Kidney capillary endothelial cell (primary cell): ENCODE data around the gene PRPF8.

Experiments used
- DNase-seq: peaks from one replicate; pipeline ENCODE4 v3.0.0-alpha.2; 2018; ENCODE audit warnings: low spot score

PRPF8 gene

DNA sequence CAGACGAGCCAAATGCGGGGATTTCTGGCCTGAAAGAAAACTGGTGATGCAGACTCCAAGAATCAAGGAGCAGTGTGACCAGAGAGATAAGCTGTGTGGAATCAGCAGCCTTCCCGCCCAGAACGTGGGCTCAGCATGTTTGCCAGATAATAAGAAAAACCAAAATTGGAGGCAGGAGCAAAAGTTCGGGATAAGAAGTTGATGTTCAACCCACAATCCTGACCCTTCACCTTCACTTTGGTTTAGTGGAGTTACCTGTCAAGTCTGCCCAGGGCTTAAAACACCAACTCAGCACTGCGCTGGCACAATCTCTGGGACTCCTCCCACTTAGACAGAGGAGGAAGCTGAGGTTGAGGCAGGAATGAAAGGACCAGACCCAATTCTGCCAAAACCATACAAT lies 59.1 kb downstream of the PRPF8 start:
- no peak for DNase-seq

DNA sequence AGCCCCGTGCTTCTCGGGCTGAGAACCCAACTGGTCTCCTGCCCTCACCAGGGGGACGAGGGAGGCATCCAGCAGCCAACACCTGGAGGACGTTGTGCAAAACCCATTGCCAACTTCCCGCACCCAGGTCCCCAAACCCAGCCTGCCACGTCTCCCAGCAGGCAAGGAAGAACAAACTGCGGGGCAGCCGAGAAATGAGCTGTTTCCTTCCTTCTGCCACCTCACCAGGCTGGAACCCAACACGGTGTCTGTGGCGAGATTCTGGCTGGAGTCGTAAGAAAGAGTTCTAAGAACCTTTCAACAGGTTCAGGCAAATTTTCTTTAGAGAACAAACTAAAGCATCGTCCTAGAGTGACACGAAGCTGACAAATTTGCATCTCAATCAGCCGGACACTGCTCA lies 59.6 kb downstream of the PRPF8 start:
- DNase-seq = peak; percentile 46

DNA sequence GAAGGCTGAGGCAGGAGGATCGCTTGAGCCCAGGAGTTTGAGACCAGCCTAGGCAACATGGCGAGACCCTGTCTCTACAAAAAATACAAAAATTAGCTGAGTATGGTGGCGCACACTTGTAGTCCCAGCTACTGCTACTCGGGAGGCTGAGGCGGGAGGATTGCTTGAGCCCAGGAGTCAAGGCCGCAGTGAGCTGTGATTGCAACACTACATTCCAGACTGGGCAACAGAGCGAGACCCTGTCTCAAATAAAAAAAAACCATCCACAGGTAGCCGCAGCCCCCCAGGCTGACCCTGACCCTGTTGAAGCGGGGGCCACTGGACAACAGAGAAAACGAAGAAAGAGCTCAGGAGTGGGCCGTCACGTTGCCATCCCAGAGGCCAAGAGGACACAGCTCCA lies 60.0 kb downstream of the PRPF8 start:
- no peak for DNase-seq

DNA sequence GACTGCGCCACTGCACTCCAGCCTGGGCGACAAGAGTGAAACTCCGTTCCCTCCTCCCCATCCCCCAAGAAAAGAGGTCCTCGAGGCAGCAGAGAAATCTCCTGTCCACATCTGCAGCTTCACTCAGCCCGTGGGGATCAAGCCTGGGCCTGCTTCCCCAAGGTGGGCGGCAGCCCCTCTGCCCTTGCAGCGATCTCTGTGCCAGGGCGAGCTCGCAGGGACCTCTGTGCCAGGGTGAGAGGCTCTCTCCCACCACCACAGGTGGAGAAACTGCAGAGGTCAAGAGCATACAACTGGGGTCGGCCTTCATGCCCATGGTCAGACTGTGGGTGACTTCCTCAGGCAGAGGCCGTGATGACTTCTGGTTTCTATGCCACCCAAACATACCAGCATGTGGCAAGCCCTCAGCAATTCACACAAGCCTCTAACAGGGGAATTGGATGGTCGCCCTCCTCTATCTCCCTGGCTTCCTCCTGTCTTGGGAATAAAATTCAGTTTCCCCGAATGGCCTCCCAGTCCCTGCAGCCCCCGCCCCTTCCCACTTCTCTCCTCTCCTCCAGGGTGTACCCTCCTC lies 61.5 kb downstream of the PRPF8 start:
- no peak for DNase-seq

DNA sequence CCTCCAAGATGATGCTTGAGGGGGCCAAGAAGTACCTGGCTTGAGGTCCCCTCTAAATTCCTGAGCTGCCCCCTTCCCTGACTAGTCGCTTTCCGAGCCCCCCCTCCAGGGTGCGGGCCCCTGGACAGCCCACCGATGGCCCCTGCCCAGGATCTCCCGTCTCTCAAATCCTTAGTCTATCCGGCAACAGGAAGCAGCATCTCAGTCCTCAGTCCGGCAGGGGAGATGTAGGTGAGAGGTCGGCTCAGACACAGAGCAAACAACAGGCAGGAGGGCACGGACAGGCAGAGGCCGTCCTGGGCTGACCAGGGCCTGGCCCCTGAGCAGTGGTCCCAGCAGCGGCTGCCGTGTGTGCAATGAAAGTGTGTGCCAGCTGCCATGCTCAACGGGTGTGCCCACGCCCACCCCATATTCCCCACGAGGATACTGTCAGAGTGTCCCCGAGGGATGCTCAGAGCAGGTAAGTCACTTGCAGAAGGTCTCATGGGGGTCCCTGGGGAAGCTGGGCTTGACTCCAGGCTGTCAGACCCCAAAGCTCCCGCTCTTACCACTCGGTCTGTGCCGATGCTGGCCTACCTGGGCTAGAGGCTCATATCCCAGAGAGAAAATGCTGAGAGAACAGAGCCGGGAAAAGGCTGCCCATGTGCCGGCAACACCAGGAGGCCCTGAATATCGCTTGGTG lies 63.3 kb downstream of the PRPF8 start:
- DNase-seq = no peak

DNA sequence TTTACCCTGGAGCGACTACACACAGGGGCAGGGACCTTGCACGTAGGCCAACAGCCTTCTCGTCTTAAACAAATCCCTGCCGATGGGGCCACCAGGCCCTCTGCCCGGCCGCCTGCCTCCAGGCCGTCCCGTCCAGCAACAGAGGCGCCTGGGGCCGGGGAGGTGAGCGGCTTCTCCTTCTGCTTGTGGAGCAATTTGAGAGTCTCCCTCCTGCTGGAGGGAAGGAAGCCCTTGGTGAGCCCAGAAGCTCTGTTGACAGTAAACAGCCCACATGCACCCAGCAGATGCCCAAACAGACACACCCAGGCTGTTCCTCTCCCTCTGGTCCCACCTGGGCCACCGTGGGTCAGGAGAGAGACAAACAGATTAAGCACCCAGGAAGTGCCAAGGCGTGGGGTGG lies 64.2 kb downstream of the PRPF8 start:
- no peak for DNase-seq

DNA sequence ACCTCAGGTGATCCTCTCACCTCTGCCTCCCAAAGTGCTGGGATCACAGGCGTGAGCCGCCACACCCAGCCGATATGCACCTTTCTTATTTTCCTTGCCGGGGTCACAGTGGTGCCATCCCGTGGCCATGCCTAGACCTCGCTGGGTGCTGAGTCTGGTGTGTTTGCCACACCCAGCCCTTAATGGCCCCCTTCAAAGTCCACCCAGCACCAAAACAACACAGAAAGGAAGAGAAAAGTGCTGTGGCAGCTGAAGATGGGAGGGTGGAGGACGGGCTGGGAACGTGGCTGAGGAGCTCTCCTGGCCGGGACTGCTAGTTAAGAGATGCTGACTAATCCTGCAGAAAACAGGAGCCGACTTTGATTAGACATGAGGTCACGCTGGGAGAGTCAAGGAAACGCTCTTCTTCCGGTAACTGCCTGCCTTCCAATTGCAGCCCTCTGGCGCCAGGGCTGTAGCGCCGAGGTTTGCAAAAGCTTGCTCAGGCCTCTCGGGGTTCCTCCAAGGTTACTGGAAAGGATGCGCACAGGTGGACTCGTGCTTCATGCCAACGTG lies 67.0 kb downstream of the PRPF8 start:
- peak; percentile 89 for DNase-seq

DNA sequence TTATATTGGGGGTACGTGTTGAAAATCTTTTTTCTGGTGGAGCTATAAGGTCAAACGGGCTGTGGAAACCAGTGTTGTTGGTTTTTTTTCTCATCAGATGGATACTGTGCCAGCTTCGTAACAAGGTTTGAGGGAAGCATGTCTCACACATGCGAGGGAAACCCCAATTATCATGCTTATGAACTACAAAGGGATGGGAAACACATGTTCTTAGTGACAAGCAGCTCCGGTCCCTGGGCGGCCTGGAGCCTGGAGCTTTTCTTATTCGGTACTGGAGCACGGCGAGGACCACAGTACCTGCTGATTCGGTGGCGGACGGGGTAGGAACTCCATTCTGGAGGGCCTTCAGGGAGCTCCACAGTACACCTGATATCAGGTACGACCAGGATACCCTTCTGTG lies 68.6 kb downstream of the PRPF8 start:
- DNase-seq = no peak

DNA sequence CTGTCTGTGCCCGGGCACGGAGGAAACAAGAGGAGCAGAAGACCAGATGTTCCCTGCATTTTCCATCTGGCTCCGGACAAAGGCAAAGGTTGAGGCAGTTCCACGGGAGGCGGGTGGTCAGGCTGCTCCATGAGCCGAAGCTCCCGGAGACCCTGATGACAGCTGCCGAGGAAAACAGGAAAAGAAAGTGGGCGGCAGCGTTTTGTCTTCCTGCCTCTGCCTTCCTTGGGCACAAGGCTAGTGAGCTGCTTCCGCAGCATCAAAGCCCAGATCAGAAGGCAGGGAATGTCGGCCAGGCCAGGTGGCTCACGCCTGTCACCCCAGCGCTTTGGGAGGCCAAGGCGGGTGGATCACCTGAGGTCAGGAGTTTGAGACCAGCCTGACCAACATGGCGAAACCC lies 72.3 kb downstream of the PRPF8 start:
- DNase-seq = peak; percentile 35

DNA sequence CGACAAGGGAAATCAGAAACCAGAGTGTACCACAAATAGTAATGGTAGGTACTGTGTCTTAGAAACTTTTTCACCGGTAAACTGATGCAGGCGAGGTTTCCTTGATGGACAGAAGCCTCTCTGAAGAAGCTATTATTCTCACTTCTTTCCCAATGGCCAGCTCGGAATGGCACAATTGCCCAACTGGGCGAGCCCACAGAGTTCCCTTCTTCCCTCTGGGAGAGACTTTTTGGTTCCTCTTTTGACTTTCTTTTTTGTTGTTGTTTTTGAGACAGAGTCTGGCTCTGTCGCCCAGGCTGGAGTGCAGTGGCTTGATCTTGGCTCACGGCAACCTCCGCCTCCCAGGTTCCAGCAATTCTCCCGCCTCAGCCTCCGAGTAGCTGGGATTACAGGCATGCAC lies 73.0 kb downstream of the PRPF8 start:
- DNase-seq = no peak

DNA sequence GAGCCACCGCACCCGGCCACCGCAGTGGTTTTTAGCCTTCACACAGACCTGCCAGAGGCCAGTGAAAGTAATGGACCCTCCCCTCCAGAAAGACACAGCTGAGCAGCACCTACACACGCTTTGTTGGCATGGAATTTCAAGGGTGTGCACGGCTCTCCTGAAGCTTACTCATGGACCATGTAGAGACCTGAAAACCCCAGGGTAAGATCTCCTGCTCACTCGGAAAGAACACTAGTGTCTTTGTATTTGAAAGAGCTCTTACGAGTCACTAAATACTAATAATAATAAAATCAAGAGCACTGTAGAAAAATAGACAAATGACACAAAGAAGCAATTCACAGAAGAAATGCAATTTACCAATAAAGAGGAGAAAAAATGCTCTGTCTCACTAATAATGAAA lies 76.0 kb downstream of the PRPF8 start:
- no peak for DNase-seq

DNA sequence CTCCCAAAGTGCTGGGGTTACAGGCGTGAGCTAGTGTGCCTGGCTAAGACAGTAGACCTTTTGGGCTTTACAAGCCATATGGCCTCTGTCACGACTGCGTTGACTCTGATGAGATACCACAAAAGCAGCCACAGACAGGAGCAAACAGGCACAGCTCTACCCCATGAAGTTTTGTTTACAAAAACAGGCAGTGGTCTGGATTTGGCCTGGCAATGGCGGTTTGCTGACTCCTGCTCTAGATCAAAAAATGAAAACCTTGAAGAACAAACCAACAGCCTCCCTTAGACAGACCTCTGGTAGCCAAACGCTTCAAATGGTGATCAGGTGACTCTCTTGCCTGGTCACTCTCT lies 76.7 kb downstream of the PRPF8 start:
- DNase-seq = no peak

DNA sequence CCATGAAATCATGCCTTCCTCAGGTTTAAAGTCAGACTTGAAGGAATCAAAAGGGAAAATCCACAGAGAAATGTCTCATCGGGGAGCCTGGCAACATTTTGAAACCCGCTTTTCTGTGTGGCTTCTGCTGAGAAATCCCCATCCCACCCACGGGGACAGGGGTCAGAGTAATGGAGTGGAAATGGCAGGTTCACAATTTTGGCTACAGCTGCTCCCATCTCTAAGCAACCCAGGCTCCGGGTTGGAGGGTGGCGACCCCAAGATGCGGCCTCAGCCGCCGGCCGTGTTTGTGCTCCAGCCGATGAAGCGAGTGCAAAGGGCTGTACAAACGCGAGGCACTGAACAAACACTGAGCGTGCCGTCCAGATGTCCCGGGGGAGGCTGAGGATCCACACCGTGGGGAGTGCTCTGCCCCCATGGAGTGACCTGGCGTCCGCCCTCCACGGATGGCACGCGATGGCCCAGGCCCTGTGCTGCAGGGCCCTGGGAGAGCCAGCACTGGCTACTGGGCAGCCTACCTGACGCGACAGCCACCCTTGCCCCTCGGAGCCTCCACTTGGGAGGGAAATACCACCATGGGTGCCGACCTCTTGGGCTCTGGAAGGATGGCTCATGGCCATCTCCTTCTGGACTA lies 78.2 kb downstream of the PRPF8 start:
- DNase-seq = no peak

DNA sequence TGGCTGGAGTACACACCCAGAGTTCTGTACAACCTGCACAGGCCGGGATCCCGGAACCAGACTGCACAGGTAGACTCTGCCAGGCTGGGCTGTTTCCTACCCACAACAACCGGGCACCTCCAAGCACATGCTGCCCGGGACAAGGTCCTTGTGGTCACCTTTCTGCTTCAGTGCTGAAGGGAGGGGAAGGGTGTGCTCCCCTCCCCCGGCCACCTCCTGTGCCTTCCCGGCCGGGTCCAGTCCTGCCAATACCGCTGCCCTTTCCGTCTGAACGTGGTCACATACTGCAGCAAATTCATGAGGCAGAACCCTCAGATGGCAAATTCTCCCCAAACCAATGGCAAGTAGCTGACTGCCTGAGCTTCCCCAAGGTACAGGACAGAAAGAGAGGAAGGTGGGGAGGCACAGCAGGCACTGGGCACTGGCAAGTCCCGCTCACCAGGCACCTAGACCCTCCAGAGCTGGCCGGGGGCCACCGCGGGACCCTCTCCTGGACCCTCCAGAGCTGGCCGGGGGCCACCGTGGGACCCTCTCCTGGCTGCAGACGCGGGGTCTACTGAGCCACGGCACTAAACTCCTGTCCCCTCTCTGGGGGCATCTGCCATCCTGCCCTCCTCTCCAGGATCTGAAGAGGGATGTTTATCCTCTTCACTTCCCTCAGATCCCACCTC lies 78.9 kb downstream of the PRPF8 start:
- DNase-seq = no peak

DNA sequence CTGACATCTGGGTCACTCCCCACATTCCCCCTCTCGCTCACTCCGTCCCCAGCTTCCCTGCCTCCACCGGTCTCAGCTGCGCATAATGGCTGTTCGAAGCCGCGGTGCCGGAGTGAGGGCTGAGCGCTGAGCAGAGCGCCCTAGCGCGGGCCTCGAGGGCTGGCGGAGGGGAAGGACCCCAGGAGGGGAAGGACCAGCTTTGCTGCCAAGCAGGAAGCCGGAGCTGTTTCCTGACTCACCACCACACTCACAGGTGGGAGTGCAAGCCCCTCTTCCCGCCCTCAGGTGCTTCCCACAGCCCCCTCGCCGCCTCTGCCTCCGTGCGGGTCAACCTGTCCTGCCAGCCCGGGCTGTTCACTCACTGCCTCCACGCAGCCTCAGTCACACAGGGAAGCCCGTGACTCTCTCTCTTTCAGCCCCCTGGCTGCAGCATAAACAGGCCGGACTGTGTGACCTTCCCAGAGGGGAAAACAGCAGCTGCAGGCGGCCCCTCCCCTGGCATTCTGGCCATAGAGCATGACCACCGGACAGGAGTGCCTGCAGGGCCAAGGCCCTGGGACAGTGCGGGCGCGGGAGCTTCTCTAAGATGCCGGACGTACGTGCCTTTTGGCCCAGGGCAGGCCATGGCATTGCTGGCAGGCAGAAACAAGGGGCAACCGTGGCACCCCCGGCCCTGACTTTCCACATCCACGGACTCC lies 79.7 kb downstream of the PRPF8 start:
- no peak for DNase-seq

DNA sequence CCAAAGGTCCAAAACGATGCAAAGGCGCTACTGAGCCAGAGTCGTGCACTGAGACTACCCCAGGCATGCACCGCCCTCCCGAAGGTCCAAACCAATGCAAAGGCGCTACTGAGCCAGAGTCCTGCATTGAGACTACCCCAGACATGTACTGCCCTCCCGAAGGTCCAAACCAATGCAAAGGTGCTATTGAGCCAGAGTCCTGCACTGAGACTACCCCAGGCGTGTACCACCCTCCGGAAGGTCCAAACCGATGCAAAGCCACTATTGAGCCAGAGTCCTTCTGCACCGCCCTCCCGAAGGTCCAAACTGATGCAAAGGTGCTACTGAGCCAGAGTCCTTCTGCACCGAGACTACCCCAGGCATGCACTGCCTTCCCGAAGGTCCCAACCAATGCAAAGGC lies 83.1 kb downstream of the PRPF8 start:
- no peak for DNase-seq
